Measurements from ENCODE around the gene STX2.

GRCh38 chr12:130743176-130743575 lies 95.9 kb downstream of the STX2 start:
- TF ChIP-seq CTCF (IDR thresholded peaks at IDR 0.05; ENCODE audit: low read depth, low read length, poor library complexity, severe bottlenecking) (no peak), EZH2phosphoT487 (IDR thresholded peaks at IDR 0.05; ENCODE audit: borderline replicate concordance, low read length) (no peak)

Data from DOHH2 (cell line).